AG04449 (cell line): ENCODE measurements around the gene SUGCT.

Experiments
- CTCF ChIA-PET: fragments of 350-600 bp; formaldehyde crosslinking; extraction: SDS; loops from one replicate; lab custom pipeline; 2021; ENCODE audit warnings: antibody characterized with exemption; lab: Yijun Ruan, JAX
- POLR2A ChIA-PET: fragments of 400-600, 350-600 bp; formaldehyde crosslinking; extraction: SDS; loops from one replicate; lab custom pipeline; 2020; ENCODE audit warnings: antibody characterized with exemption, inconsistent platforms; lab: Yijun Ruan, JAX
- DNase-seq: peaks from one replicate; pipeline ENCODE4 v3.0.0-alpha.2; 2010; ENCODE audit warnings: low read depth, low spot score
- H3K4me3 ChIP-seq: 2 replicates; pipeline ENCODE4 v1.5.1; 2011; ENCODE audit warnings: low read depth, mild to moderate bottlenecking, control low read depth, low read length
- TF ChIP-seq, protein P1 (sequence below): IDR thresholded peaks from one replicate; pipeline ENCODE4 v1.5.1; 2011; ENCODE audit warnings: mild to moderate bottlenecking, moderate library complexity, low read length, control low read depth, inconsistent platforms; ENCODE audit not compliant: insufficient read depth; ENCODE audit errors: missing control alignments

The SUGCT gene

DNA sequence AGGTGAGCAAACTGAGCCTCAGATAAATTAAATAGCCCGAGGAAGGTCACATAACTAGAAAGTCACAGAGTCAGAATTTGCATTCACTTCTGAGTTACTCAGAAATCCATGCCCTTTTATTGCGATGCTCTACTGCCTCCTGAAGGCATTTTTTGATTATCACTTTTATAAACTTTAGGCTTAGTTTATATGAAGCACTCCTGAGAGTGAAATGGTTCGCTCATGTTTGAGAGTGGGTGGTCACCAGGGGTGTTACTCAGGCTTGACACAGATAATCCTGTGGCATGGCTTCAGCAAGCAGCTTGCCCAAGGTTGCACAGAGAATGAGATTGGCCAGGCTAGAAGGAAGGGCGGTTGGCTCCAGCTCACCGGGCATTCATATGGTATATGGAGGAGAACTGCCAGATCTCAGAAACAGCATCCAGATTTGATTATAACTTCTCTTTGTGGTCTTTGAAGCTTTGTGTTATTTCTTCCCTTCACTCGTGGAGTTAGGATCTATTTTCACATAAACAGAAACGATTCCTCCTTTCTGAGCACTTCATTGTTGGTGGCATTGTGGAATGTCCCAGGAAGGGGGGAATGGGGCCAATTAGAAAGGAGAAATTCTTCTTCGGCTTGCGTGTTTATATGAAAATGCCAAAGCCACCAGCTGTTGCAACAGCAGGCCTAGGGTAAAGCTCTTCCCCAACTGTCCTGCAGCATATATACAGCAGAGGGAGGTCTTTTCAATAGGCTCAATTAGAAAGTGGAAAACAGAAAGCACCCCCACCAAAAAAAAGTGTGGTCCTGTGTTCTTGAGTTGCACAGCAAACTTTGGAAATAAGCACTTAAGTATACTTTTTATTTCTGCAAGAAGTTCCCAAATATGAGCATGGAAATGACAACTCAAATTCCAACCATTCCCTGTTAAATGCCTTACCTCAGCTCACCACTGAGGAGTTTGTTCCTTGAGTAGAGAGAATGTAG lies 628.8 kb downstream of the SUGCT start:
- peak overlapping the region; percentile 29; the same call in 1 of the 2 replicates for H3K4me3 ChIP-seq
- TF ChIP-seq, protein P1, sequence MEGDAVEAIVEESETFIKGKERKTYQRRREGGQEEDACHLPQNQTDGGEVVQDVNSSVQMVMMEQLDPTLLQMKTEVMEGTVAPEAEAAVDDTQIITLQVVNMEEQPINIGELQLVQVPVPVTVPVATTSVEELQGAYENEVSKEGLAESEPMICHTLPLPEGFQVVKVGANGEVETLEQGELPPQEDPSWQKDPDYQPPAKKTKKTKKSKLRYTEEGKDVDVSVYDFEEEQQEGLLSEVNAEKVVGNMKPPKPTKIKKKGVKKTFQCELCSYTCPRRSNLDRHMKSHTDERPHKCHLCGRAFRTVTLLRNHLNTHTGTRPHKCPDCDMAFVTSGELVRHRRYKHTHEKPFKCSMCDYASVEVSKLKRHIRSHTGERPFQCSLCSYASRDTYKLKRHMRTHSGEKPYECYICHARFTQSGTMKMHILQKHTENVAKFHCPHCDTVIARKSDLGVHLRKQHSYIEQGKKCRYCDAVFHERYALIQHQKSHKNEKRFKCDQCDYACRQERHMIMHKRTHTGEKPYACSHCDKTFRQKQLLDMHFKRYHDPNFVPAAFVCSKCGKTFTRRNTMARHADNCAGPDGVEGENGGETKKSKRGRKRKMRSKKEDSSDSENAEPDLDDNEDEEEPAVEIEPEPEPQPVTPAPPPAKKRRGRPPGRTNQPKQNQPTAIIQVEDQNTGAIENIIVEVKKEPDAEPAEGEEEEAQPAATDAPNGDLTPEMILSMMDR: peak; percentile 59
- DNase-seq: peak; percentile 83
- ChIA-PET CTCF (interaction anchor here (0.6 to 5.2 kb wide), 31 partner anchors 10 to 943 kb away, joined by 3 to 51 read pairs (median 4); partner anchors contain the start of gene INHBA), POLR2A (interaction anchor here (0.6 to 1.6 kb wide), 7 partner anchors 29 to 941 kb away, joined by 3 to 7 read pairs (median 3); no protein-coding TSS in a partner anchor)

DNA sequence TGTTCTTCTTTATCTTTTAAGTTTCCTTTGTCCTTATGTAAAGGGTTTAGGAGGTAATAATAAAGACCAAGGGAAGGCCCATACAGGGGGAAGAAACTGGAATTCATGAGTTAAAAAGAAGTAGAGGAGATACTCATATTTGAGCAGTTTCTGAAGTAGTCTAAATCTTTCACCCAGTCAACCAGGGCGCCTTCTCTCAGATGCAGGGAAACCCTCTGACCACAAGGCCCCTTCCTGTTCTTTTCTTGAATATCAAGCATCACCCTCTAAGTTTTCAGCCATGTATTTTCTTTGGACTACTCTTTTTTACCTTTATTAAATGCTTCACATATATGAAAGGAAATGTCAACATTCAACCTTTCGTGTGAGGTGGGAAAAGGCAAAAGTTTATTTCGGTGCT lies 630.8 kb downstream of the SUGCT start:
- no peak for DNase-seq
- CTCF ChIA-PET: interaction anchor here (1.0 kb wide), 2 partner anchors 940 kb away, joined by 3 to 6 read pairs; no protein-coding TSS in a partner anchor
- TF ChIP-seq, protein P1: no peak
- POLR2A ChIA-PET: interaction anchor here (0.7 kb wide), 1 partner anchor 934 kb away, joined by 3 read pairs; no protein-coding TSS in a partner anchor
- H3K4me3 ChIP-seq: no peak overlapping the region

DNA sequence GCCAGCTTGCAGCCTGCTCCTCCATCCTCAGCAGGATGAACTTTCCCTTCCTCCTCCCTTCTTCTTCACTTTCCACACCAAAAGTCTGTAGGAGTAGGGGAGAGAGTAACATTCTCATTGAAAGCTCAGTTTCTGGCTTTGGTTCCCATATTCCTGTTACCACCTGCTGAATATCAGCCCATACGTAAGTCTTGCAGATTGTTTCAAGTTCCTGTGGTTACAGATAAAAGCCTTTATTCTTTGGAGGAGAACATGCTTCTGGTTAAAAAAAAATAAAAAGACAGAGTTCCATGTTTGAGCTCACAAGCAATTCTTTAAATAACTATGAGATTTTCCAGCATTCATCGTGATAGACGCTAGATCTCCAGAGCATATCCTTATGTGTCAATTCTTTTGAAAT lies 637.3 kb downstream of the SUGCT start:
- TF ChIP-seq, protein P1: no peak
- H3K4me3 ChIP-seq: no peak overlapping the region
- CTCF ChIA-PET: no interaction called here
- POLR2A ChIA-PET: interaction anchor here (0.5 to 0.7 kb wide), 2 partner anchors 11 to 28 kb away, joined by 3 read pairs; no protein-coding TSS in a partner anchor
- no peak for DNase-seq

DNA sequence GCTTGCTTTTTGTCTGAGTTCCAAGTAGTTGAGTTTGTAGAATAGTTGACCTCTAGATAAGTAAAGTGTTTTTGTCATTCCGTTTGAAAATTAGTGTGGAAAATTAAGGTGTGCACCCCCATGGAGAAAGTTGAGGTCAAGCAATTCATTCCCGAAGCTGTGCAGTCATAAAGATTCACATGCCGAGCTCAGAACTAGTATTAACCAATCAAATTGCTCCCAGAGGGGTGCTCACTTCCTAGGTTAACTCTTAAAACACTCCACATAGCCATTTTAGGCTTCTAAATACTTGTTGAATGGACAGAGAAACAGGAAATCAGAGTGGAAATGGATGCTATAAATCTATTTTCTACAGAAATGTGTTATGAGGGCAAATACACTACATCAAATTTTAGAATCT lies 638.9 kb downstream of the SUGCT start:
- ChIA-PET CTCF (no interaction called here), POLR2A (no interaction called here)
- no peak overlapping the region for H3K4me3 ChIP-seq
- TF ChIP-seq, protein P1: no peak
- DNase-seq: no peak

DNA sequence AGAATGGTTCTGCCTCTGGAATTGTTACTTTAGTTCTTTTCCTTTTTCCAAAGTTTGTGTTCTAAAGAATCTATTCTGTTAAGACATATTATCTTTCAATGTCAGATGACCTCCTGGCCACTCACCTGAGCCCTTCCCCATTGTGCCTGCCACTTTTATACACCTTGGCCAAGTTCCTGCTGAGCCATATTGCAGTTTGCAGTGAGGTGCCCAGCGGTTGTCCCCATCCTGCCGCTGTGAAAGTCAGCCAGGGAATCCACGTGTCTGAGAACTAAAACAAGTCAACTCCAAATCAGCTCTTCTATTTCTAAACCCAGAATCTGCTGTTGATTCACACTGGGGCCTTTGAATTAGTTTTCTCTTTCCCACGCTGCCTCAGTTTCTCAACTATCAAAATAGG lies 641.1 kb downstream of the SUGCT start:
- DNase-seq: no peak
- TF ChIP-seq, protein P1: no peak
- H3K4me3 ChIP-seq: no peak overlapping the region
- ChIA-PET POLR2A (no interaction called here), CTCF (no interaction called here)
